Heart left ventricle (tissue), 16 donors: ENCODE results near the gene HOXC5. TPM values are rescaled to one million over a fixed set of nuclear protein-coding genes. Genes with fewer than 3 reads are reported as not detected.

Source experiments
- ATAC-seq, 4 donors: fragments of 200-7000 bp; cut with Tn5 transposase; one replicate each; pipeline ENCODE4 v1.9.1; 2020 to 2022; ENCODE audit warnings: moderate library complexity in 4 of 4, mild to moderate bottlenecking in 3 of 4, moderate number of reproducible peaks in 1 of 4
- DNase-seq, 5 donors: peaks; one replicate each; pipeline ENCODE4 v3.0.0-alpha.2; 2020
- H3K27ac ChIP-seq, 12 donors: fragments of 200-600 bp; sonication (generic) in 4 of 12; one replicate each; pipeline versions ENCODE4 v1.5.0 to v1.8.0; 2016 to 2022; ENCODE audit warnings: mild to moderate bottlenecking in 2 of 12
- H3K27me3 ChIP-seq, 9 donors: fragments of 200-600 bp; sonication (generic) in 2 of 9; one replicate each; pipeline versions ENCODE4 v1.5.1 to v1.8.0; 2016 to 2022; ENCODE audit warnings: mild to moderate bottlenecking in 3 of 9
- H3K36me3 ChIP-seq, 9 donors: fragments of 200-600 bp; sonication (generic) in 2 of 9; one replicate each; pipeline versions ENCODE4 v1.5.0 to v1.8.0; 2018 to 2022; ENCODE audit warnings: mild to moderate bottlenecking in 2 of 9
- H3K4me1 ChIP-seq, 12 donors: fragments of 200-600 bp; sonication (generic) in 4 of 12; one replicate each; pipeline versions ENCODE4 v1.5.0 to v1.8.0; 2016 to 2022; ENCODE audit warnings: mild to moderate bottlenecking in 3 of 12
- H3K4me3 ChIP-seq, 12 donors: fragments of 200-600 bp; sonication (generic) in 4 of 12; one replicate each; pipeline versions ENCODE4 v1.5.0 to v1.8.0; 2017 to 2022; ENCODE audit warnings: mild to moderate bottlenecking in 9 of 12, moderate library complexity in 4 of 12
- H3K9me3 ChIP-seq, 12 donors: fragments of 200-600 bp; sonication (generic) in 4 of 12; one replicate each; pipeline versions ENCODE4 v1.5.0 to v1.8.0; 2016 to 2022; ENCODE audit warnings: mild to moderate bottlenecking in 1 of 12
- CTCF ChIP-seq, 12 donors: fragments of 200-600 bp; sonication (generic) in 4 of 12; IDR thresholded peaks; one replicate each; pipeline versions ENCODE4 v1.5.0 to v1.8.0; 2018 to 2022; ENCODE audit warnings: antibody characterized with exemption in 12 of 12, mild to moderate bottlenecking in 5 of 12
- POLR2A ChIP-seq, 2 donors: fragments of 450-650 bp; IDR thresholded peaks; one replicate each; pipeline ENCODE4 v1.6.1; 2017; ENCODE audit warnings: antibody characterized with exemption in 2 of 2, mild to moderate bottlenecking in 2 of 2, moderate library complexity in 2 of 2
- WGBS, 4 donors: extraction: QIAGEN DNeasy Blood & Tissue Kit in 2 of 4; methylation state at CpG; one replicate each; pipeline versions ENCODE4 v1.1.5 to v1.1.7; 2013 to 2018; 5-methylcytosine and 5-hydroxymethylcytosine counted together
- intact Hi-C, 10 donors: fragments of 100-400 bp; cut with DNase I; formaldehyde crosslinking; loops; one replicate each; pipeline versions ENCODE4 v1.11.1 to v1.14.2; 2022
- polyA plus RNA-seq, 2 donors: library from polyadenylated mRNA; stranded (reverse); fragments of 200-250 nt; gene quantifications; one replicate each; pipeline ENCODE4 v1.2.3, GENCODE V29; 2013
- total RNA-seq, 9 donors: library from RNA; depleted of rRNA in 2 of 9; stranded (reverse); fragments of >200 nt in 2 of 9; fragmentation: NEBNext Ultra II Directional in 3 of 9; extraction: Animal tissue kit (Norgen Biotek cat#: 25700) in 3 of 9; gene quantifications; one replicate each; pipeline versions ENCODE4 v1.1.0 to v1.2.4, GENCODE V29; 2016 to 2023
- donor health status: ischemic (EF 13 %, LVEDD 7.1; RV severe dilation, severe dysfunction).
- donor health status: healthy with polysubstance abuse.
- donor health status: DM: no; HTN: yes; CAD: no.
- donor health status: DM: no; HTN: no; CAD: no.
- donor health status: ischemic (EF 25% LVEDD 6.9; RV normal size, moderate dysfunction).
- donor health status: ischemic (EF 25% LVEDD 5.7; RV mildly dilated, moderate dysfunction).
- donor health status: healthy.
- donor health status: DM: yes; HTN: yes; CAD: no.
- donor health status: ischemic (EF 35%, LVEDD 5.7; RV mildly dilated, moderate dysfunction).
- donor health status: nonischemic (EF 11% LVEDD 7.7; RV severe dilation, severe dysfunction).
- donor health status: DM: yes; HTN: yes; CAD: no.
- donor health status: PGD.
- donor health status: ischemic (EF 29% LVEDD 5.4; RV normal size, mild dysfunction).
- donor health status: nonischemic (EF 23%, LVEDD 6.1; RV moderate dilation, normal function).

Gene HOXC5
- total and polyA plus RNA-seq, 11 donors = not detected

DNA sequence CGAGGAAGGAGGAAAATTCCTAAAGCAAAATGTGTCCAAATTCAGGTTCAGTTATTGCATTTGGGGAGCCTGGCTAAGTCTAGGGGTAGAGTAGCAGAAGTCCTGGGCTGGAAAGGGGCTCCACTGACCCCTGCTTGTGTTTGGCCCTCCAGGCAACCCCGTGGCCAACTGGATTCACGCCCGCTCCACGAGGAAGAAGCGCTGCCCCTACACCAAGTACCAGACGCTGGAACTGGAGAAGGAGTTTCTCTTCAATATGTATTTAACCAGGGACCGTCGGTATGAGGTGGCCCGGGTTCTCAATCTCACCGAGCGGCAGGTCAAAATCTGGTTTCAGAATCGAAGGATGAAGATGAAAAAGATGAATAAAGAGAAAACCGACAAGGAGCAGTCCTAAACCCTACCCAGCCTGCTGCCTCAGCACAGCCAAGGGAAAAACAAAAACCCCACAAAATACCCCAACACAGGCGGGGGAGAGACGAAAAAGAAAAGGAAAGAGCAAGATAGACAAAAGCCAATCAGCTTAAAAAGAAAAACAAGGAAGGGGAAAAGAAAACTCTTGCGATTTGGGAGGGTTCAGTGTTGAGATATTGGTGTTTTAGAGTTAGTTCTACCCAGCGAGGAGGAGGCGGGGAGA lies 30.5 kb upstream of the HOXC5 start:
- peaks cover 71 to 100% (median 100%) of the 10 kb centered on the region in 9 donors for H3K27me3 ChIP-seq
- H3K4me1 ChIP-seq = peaks cover 0 to 26% (median 14%) of the 10 kb centered on the region in 12 donors
- intact Hi-C loops = loop anchor here in 1 of 10 donors (10.0 kb wide), 1 partner anchor 372 kb away; no protein-coding TSS in a partner anchor
- WGBS, 4 donors = 12 to 15% (median 14%) methylated on average over 19 of the region's 19 CpGs
- no peaks in the 10 kb centered on the region for H3K36me3 ChIP-seq
- no peak overlapping the region for H3K27ac ChIP-seq
- DNase-seq (no peak), ATAC-seq (no peak)
- TF ChIP-seq POLR2A (IDR thresholded peaks at IDR 0.05) (no peak), CTCF (IDR thresholded peaks at IDR 0.05) (no peak)
- no peak overlapping the region for H3K4me3 ChIP-seq
- H3K9me3 ChIP-seq = no peaks in the 10 kb centered on the region

DNA sequence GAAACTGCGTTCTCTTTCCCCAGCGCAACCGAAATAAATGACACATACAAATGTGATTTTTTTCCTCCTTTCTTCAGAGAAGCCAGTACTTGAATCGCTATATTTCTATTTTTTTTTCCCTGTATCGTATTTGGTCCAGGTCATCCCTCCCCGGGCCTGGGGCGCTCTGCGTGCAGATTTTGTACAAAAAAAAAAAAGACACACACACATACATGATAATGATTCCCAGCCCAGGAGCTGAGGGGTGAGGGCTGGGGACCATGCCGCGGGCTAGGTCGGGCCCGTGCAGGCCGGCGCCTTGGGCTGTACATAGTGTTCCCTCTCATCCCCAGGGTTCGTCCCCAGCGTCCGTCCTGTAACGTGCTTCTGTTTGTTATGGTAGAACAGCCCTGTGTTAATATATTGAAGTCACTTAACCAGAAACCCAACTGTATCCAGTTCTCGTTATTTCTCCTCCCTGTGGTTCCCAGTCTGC lies 29.9 kb upstream of the HOXC5 start:
- Histone ChIP-seq H3K4me1 (peaks cover 0 to 24% (median 14%) of the 10 kb centered on the region in 12 donors), H3K27ac (no peak overlapping the region), H3K27me3 (peaks cover 71 to 100% (median 100%) of the 10 kb centered on the region in 9 donors), H3K9me3 (no peaks in the 10 kb centered on the region), H3K4me3 (no peak overlapping the region), H3K36me3 (no peaks in the 10 kb centered on the region)
- no peak for DNase-seq
- TF ChIP-seq POLR2A (IDR thresholded peaks at IDR 0.05) = no peak
- TF ChIP-seq CTCF (IDR thresholded peaks at IDR 0.05) = no peak
- no peak for ATAC-seq
- WGBS, 4 donors = 14 to 22% (median 18%) methylated on average over 19 of the region's 19 CpGs
- intact Hi-C loops = loop anchor here in 1 of 10 donors (10.0 kb wide), 1 partner anchor 372 kb away; no protein-coding TSS in a partner anchor

DNA sequence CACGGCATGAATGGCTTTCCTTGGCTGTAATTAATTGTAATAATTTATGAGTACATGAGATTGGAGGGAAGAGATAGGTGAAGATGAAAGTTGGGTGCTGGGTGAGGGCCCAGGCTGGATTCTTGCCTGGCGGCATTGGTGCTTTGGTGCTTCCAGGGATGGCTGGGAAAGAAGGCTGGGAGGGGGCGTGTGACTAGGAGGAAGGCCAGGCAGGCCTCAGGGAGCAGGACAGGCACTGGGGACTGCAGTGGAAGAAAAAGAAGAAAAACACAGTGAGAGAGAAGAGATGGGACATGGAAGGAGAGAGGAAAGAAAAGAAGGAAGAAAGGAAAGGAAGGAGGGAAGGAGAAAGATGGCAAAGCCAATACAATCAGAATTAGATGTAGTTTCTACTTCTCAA lies 29.2 kb upstream of the HOXC5 start:
- 27 to 50% (median 37%) methylated on average over 3 of the region's 3 CpGs for WGBS, 4 donors
- intact Hi-C loops = loop anchor here in 1 of 10 donors (10.0 kb wide), 1 partner anchor 371 kb away; no protein-coding TSS in a partner anchor

More for the DNA sequence above, 29.2 kb upstream of the HOXC5 start:
- Histone ChIP-seq H3K27ac (no peak overlapping the region), H3K36me3 (no peaks in the 10 kb centered on the region), H3K4me1 (peaks cover 0 to 24% (median 14%) of the 10 kb centered on the region in 12 donors), H3K9me3 (no peaks in the 10 kb centered on the region), H3K4me3 (no peak overlapping the region), H3K27me3 (peaks cover 71 to 100% (median 100%) of the 10 kb centered on the region in 9 donors)
- DNase-seq (no peak), ATAC-seq (no peak)
- TF ChIP-seq CTCF (IDR thresholded peaks at IDR 0.05) = no peak
- no peak for TF ChIP-seq POLR2A (IDR thresholded peaks at IDR 0.05)
